HG03439 (cell line): Measurements from ENCODE around the gene KMO.

Source experiments
- ATAC-seq: cut with Tn5 transposase; IDR thresholded peaks from one replicate; pipeline ENCODE4 v1.9.1; 2021; ENCODE audit warnings: mild to moderate bottlenecking, moderate library complexity; ENCODE audit not compliant: unreplicated experiment

The KMO gene

DNA sequence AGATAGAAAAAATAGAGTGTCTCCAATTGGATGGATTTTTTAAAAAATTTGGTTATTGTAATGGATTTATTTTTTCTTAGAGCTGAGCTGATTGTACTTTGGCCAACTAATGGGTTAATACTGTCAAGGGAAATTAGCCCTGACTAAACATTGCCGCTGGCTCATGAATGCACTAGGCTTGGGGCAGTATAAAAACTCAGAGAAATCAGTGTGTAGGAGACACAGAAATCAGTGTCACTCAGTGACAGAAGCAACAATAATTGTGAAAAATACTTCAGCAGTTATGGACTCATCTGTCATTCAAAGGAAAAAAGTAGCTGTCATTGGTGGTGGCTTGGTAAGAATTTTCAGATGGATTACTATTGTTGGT lies at the start of gene KMO:
Gene KMO (plus strand): TSS at position 217 of the 370 bp plus-strand sequence. CDS start 67 bp downstream, at position 284.
- peak; percentile 25 for ATAC-seq

DNA sequence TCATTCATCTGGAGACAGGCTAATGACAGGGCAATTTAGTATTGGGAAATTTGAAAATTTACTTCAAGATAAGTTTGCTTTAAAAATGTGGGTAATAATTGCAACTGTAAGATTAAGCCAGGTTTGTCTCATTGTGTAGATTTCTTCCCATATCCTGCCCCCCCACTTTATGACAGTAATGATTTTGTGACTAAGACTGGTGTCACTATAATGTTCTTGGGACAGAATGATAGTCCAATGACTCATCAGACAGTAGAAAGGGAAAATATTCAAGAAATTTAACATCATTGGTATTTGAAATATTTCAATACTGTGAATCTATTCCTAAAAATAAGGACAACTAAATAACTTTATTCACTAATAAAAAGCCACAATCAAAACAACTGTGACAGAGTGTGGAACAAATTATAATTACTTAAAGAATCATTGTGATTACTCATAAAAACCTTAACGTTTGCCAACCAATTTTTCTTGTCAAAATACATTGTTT lies 49.4 kb upstream of the KMO start:
- ATAC-seq, result no peak

DNA sequence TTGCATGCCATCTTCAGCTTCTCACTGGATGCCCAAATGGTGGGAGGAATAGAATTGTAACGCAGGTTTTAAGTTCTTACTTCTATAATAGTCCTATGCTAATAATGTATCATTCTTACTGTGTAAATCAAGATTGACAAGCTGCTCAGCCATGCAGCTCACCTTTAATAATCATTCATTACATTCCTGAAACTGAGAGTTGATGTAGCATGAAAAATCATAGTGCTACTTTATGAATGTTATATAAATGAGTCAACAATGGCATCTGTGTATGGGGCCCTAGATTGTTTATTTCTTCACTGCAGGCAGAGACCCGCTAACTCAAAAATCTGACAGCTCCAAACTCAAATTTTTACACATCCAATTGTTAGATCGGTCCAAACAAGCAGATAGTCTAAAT lies 47.0 kb upstream of the KMO start:
- ATAC-seq, result peak; percentile 65

DNA sequence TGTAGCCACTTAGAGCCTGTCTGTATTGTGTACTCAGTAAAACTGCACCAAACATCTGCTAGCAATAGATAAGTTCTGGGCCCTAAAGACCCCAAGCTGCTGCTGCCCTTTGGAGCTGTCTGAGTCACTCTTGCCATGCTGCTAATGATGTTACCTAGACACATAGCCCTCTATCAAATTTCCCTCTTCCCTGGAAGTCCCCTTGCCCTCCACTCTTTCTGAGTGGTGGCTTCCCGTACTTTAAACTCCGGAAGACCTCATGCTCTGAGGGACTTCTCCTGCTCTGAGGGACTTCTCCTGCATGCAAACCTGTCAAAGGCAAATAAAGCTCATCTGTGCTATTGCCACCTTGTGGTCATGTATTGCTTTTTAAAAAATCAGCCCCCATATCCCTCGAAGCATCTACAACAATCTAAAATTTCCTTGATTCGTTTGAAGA lies 46.6 kb upstream of the KMO start:
- peak; percentile 69 for ATAC-seq

DNA sequence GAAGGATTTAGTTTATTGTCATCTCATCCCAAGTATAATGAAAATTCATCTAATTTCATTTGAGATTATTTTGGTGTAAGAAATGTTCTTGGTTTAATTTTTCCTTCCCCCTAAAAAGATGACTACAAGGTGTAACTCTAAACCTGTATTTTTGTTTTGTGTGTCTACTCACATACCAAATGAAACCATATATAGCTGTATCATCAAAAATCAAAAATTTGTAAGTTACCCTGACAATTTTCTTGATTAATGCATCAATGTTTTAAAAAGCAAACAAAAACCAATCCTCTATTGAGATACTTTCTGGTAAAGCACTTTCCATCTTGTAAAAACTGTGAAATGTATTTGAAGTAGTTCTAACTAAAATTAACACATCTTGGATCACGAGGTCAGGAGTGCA lies 43.4 kb upstream of the KMO start:
- no peak for ATAC-seq

DNA sequence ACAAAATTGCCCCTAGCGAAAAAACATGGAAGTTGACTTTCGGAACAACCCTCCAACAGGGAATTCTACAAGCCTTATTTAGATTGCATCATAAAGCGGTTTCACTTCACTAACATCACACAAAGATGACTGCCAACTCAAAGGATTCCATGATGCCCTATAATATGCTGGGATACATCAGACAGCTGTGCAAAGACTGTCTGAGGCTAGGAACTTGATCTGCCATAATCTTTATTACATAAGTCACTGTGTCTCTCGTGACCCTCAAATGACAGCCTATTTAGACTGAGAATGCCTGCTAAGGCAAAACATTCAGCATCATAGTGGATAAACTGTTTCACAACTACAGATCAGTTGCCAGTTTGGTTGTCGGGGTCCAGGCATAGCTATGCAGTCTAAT lies 36.4 kb upstream of the KMO start:
- no peak for ATAC-seq

DNA sequence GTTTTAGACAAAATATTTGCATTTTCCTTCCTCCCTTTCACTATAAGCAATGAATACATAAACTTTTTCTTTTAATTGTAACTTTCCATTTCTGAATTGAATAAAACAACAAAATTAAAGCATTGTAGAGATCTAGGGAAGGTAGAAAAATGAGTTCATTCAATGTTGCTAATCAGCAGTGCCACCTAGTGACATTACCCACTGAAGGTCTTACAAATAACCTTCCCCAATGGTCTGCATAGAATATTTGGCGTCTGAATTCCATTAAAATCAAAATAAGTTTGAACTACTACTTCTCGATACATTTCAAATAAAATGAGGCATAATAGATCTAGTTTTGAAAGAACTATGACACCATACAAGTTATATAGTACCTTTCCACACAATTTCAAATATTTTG lies 32.3 kb upstream of the KMO start:
- no peak for ATAC-seq

DNA sequence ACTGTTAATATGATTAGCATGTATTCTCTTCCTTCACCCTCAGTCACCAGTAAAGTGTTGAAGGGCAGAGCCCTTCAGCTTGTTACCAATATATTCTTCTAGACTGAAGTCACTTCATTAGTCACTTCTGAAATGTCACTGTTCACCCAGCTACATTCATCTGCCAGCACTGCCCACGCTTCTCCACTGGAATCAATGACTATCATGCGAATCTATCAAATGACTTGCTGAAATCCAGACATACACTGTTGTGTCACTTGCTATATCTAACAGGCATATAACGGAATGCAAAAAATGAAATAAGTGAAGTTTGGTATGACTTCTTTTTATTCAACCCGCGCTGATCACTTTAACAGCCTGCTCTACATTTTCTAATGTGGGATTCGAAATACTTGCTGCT lies 28.7 kb upstream of the KMO start:
- ATAC-seq, result no peak

DNA sequence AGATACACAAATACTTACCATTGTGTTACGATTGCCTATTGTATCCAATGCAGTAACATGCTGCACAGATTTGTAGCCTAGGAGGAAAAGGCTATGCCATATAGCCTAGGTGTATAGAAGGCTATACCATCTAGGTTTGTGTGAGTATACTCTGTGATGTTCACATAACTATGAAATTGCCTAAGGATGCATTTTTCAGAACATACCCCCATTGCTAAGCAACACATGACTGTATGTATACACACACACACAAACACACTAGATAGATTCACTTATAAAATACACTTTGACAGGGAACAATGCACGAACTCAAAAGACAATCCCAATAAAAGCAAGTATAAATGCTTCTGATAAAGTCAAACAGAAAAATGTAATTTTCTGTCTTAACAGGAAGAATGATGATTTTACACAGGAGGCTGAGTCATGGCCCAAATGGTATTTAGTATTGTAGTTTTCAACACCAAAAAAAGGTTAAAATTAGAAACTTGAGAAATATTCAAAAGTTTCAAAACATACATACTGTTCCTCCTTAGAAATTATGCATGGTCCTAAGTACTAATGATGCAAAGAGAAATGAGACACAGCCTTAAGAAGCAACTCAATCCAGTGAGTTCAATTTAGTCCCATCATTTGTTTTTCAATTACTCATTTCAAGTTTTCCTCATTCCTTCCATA lies 24.9 kb upstream of the KMO start:
- ATAC-seq, result no peak

DNA sequence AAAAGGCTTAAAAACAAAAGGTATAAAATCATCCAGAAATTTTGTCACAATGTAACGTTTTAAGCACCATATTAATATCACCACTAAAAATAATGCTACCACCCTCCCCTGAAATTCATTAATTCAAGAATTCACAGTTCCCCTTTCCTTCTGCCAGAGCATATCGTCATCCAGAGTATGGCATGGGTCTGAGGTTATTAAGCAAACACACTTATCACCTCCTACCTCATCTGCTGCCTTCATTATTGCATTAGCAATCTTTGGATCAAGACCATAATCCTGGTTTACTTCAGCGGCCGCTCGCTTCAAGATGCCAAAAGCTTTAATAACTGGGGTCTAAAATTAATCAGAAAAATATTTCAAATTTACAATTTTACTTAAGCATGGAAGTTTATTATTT lies 18.8 kb upstream of the KMO start:
- ATAC-seq, result no peak

DNA sequence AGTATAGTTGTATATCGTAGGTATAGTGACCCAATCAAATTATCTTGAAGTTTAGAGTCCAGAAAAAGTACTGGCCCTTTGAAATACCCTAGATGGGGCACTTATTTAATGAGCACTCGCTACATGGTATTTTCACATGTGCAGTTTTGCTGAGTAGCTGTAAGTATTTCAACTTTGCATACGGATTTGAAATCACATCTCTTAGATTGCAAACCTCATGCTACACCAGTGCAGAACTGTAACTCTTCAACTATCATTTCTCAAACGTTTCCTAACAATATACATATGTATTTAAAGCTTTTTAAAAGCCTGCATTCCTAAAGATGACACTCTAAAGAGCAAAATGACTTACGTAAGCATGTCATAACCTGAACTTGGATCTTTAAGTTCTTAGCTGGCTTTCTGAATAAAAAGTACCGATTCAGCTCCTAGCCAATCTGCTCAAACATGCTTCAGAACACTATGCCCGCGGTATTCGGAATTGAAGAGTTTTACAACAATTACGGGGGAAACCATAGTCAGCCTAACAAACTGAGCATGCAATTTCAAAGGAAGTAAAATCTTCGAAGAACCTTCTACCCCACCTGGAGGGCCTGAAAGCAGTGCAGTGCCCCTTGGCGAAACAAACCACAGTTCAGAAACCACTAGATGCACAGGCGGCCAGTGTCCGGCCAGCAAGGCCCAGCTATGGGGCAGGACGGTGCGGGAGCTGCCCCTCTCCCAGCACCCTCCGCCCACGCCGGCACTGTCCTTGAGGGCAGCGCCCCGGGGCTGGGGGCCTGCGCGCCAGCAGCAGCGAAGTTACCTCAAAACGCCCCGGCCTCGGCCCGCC lies 13.5 kb upstream of the KMO start:
- peak; percentile 30 for ATAC-seq

DNA sequence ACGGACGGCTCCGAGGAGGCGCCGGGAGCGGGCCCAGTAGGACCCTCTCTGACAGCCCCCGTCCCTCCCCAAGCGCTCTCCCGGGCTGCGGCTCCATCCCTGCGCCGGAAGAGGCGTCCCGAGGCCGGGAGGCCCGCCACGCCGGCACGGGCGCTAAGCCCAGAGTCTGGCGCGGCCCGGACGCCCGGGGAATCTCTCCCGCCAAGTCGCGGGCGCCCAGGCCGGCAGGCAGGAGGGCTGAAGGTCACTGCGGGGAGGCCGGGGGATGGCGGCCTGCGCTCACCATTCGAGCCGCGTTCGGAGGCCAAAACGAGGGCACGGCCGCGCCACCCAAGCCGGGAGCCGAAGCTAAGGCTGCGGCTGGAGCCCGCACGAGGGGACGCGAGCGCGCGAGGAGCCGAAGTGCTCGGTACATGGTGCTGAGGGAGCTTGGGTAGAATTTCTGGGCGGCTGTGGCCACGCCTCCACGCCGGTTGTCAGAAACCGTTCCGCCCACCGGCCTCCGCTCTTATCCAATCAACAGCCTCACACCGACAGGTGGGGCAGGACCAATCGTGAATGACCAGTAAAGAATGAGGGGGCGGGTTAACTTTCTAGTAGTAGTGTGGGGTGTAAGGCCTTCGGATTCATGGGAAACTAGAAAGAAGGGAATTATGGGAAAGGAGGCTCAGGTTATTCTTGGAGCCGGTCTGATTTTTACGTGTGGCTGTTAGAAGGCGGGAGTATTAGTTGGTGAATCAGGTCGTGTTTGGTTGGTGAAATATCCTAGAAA lies 12.7 kb upstream of the KMO start, which contains the start of gene FH:
Gene FH (minus strand): TSS at position 448 of the 772 bp plus-strand sequence. CDS start 33 bp downstream, at position 415.
- peak; percentile 98 for ATAC-seq

DNA sequence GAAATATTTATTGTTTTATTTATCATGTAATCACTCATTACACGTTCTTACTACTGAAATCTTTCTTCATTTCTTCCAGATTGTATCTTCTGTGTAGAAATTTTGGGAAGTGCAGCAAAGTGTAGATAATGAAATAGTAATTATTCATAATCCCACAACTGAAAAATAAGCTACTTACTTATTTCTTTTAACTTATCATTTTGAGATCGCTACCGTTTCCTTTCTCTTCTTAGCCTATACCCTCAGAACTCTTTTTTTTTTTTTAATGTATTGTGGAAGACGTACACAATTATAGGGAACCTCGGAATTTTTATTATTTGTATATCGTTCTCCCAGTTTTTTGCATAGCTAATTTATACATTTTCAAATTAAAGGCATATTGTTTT lies 12.1 kb upstream of the KMO start:
- no peak for ATAC-seq

DNA sequence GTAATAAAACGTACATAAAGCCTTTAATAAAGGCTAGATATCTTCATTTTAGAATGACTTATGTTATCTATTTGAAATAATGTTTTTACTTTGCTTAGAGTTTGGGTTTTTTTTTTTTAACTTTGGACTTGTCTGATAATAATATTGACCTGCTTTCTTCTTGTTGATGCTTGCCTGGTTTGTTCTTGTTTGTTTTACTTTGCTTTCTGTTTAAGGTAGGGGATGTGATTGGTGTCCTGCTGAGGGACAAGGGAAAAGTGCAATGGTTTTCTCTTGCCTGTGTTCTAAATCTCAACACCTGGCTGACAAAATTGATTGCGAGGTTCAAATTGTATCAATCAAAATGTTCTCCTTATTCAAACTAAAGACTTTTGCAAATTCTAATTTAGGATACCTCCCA lies 10.5 kb upstream of the KMO start:
- ATAC-seq, result no peak

DNA sequence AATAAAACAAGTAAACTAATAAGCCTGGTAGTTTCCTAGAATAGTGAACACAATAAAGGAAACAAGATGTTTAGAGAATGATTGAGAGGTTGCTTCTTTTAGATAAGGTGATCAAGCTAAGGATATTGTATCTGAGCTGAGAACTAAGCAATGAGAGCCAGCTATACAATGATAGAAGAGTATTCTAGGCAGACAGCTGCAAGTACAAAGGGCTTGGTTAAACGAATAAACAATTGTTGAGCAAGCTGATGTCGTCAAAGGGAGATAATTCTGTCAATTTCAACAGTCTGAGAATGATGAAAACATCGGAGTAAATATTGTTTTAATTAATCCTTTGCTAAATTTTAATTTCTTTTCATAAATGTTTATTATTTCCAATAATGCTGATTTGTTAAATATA lies 7.2 kb upstream of the KMO start:
- ATAC-seq, result no peak

DNA sequence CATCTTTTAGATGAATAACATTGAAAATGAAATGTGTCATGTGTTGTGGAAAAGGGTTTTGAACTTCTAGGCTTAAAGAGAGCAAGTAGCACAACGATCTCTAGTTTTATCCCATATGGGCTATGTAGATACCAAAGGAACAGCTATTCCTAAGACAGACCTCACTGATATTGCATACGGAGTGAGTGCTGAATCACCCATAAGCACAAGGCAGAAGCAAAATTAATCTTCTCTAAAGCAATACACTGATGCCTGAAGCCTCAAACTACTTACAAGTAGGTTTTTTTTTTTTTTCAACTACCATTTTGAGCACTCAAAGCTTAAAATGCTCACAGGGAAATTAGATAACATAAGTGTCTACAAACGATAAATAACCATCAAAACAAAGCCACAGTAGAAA lies 5.0 kb upstream of the KMO start:
- no peak for ATAC-seq

DNA sequence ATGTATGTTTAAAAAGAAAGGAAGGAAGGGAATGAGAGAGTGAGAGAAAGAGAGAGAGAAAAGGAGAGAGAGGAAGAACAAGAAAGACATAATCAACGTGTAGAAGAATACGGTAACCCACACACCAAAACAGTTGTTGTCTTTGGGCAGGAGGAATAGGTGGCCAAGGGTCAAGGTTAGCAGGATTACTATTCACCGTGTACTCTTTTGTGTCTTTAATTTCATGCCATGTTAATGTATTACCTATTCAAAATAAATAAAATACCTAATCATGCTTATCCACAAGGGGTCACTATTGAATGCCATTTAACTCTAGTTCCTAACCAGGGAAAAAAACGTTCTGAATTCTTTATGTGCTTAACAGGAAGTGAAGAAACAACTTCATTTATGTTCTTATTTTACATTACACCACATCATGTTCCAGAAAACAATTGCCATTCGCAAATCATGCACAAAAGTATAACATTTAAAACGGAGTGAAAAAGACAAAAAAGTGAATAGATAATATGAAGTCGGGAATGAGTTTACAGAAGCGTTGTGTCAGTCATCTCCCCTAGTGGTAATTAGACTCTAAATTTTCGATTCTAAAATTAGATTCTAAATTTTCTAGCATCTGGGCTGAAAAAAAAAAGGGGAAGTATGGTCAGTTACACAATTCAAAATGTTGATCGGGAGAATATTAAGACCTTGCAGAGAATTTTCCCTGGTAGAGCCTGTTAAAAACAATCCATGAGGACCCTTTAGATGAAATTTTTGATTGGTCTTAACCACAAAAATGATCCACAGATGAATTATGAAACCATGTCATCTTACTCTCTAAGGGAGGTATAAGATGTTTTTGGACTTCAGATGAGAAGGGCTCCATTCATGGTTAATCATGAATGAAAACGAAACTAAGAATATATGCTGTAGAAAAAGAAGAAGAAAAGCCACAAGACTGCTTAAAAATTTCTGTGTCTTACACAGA lies 700 bp upstream of the KMO start:
- peak; percentile 65 for ATAC-seq

DNA sequence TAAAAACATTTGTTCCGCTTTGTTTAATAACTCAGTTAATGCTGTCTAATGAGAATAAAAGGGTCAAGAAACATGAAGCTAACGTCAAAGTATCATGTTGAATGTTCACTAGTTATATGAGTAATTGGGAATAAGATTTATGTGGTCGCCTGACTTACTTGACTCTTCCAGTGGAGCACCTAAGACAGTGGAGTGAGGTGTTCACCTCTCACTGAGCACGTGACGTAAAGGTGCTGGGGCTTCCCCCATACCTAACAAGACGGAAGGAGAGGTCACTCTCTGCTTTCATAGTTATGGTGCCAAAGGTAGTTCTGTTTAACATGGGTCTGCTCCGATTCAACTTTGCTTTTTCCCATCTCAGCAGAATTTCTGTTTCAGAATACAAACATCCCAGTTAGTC lies 686 bp downstream of the KMO start:
- ATAC-seq, result peak; percentile 67

DNA sequence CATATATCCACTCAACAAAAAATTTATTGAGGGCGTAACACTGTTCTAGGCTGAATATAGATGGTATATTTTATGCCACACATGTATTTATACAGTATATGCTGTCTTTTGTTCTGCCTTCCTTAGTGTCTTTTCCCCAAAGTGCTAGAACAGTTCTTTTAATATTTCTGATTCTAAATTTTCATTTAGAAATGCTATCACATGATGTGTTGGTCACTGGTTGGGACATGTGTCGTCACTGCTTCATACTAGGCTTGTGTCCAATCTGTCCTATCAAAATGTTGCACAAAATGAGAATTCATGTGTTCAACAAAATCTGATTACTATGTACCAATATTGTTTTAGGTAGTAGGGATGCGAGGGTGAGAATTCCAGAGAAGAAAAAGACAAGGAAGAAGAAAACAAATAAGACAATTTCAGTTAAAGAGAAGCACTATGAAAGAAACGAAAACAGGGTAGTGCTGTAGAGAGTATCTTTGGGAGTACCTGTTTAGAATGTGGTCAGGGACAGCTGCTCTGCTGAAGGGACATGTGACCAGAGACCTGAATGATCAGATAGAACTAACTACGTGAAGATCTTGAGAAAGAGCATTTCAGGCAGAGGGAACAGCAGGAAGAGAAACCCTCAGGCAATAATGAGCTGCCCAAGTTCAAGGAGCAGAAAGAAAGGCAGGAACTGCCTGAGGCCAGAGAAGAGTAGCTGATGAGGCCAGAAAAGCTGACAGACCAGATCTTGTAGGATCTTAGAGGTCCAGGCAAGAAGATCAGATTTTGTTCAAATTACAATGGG lies 1.3 kb downstream of the KMO start:
- no peak for ATAC-seq

DNA sequence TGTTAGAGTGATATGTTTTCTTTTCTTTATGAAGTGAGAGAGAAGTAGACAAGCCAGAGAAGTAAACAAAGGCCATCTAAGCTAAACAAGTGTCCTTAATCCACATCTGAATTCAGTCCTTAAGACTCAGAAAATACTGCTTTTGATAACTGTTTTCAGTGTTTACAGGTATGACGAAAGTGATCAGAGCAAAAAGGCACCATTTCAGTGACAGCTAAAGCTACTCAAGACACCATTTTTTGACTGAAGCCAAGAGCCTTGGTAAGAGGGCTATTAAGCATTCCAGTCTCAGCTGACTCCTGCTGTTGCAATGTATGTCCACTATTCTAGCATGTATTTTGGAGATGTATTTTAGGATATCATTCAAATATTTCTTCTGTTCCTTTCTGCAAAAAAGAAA lies 4.1 kb downstream of the KMO start:
- no peak for ATAC-seq
